KOPT-K1 (cell line): Measurements from ENCODE around the gene LRCOL1.

Experiments
- H3K27ac ChIP-seq: fragments of 200-600 bp; sonication (generic); 2 replicates; pipeline ENCODE4 v1.5.1; 2016; ENCODE audit warnings: antibody characterized with exemption, mild to moderate bottlenecking, low read depth, low read length; ENCODE audit not compliant: poor library complexity, severe bottlenecking
- H3K36me3 ChIP-seq: fragments of 200-600 bp; sonication (generic); 2 replicates; pipeline ENCODE4 v1.5.1; 2017; ENCODE audit warnings: antibody characterized with exemption, mild to moderate bottlenecking, low read length, moderate library complexity; ENCODE audit not compliant: insufficient read depth
- H3K9me3 ChIP-seq: fragments of 200-600 bp; sonication (generic); 2 replicates; pipeline ENCODE4 v1.5.1; 2017; ENCODE audit warnings: antibody characterized with exemption, low read length, mild to moderate bottlenecking; ENCODE audit not compliant: insufficient read depth, poor library complexity, severe bottlenecking

Gene LRCOL1

DNA sequence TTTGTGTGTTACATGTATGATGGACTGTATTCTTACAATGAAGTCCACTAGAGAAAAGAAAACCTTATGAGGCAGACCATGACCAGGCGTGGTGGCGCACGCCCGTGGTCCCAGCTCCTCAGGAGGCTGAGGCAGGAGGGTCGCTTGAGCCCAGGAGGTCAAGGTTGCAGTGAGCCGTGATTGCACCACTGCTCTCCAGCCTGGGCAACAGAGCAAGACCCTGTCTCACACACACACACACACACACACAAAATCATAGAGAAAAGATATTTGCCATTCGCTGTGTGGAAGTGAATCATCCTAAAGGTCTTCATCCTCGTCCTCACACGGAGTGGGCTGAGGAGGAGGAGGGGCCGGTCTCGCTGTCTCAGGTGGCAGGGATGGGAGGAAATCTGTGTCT lies 32.3 kb downstream of the LRCOL1 start:
- Histone ChIP-seq H3K27ac (no peak overlapping the region), H3K9me3 (no peaks in the 10 kb centered on the region), H3K36me3 (peaks cover 90% of the 10 kb centered on the region)

DNA sequence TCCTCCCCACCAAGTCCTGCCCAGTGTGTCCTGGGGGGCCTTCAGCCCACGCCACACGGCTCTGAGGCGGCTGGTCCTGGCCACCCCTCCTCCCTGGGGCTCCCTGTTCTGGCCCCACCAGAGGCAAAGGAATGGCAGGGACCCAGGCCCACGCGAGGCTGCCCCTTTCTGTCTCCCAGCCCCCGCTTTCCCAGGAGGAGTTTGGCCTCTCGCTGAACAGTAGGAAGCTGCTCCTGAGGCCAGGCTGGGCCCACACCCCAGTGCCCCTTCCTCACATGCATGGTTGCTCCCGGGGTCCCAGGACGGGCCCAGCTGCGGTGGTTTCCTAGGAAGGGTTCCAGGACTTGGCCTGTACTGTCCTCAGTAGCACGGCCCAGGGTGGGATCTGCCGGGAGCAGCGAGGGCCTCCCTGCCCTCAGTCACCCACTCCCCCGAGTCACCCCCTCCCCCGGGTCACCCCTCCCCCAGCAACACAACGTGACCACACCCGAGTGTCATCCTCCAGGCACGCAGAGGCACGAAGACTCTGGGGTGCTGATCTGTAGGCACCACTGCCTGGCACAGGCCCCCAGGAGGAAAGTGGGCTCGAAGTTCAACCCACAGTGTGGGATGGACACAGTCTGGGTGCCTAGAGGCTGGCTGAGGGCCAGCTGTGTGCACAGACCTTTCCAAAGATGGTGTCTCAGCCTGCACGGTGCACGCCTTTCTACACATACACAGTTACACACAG lies 33.0 kb downstream of the LRCOL1 start:
- Histone ChIP-seq H3K36me3 (peaks cover 90% of the 10 kb centered on the region), H3K27ac (no peak overlapping the region), H3K9me3 (no peaks in the 10 kb centered on the region)

DNA sequence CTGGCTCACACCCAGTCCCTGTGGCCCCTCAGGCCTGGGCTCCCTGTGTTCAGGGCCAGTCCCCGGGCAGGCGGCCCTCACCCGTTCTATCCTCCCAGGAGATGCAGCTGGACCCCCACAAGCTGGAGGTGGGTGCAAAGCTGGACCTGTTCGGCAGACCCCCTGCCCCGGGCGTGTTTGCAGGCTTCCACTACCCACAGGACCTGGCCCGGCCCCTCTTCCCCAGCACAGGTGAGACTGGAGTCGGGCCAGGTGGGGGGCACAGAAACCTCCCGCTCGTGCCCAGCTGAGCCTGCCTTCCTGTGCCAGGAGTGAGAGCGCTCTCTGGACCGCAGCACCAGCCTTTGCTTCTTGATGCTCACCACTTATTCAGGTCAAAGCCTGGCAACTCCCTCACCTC lies 33.7 kb downstream of the LRCOL1 start:
- peaks cover 90% of the 10 kb centered on the region for H3K36me3 ChIP-seq
- no peak overlapping the region for H3K27ac ChIP-seq
- no peaks in the 10 kb centered on the region for H3K9me3 ChIP-seq

DNA sequence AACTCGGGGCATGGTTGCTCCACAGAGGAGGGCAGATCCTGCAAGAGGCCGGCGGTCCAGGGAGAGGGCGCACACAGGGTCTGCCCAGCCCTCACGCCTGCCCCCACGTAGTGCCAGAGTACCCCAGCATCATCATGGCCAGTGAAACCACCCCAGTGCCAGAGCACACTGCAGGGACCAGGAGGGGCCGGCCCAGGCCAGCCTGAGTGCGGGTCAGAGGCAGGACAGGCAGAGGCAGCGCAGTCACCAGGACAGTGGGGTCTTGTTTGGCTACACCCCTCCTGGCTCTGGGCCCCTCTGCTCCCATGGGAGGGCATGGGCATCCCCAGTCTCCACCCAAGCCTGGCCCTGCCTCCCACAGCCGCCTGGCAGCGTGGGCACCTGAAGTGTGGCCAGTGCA lies 34.7 kb downstream of the LRCOL1 start:
- H3K36me3 ChIP-seq: peaks cover 87% of the 10 kb centered on the region

DNA sequence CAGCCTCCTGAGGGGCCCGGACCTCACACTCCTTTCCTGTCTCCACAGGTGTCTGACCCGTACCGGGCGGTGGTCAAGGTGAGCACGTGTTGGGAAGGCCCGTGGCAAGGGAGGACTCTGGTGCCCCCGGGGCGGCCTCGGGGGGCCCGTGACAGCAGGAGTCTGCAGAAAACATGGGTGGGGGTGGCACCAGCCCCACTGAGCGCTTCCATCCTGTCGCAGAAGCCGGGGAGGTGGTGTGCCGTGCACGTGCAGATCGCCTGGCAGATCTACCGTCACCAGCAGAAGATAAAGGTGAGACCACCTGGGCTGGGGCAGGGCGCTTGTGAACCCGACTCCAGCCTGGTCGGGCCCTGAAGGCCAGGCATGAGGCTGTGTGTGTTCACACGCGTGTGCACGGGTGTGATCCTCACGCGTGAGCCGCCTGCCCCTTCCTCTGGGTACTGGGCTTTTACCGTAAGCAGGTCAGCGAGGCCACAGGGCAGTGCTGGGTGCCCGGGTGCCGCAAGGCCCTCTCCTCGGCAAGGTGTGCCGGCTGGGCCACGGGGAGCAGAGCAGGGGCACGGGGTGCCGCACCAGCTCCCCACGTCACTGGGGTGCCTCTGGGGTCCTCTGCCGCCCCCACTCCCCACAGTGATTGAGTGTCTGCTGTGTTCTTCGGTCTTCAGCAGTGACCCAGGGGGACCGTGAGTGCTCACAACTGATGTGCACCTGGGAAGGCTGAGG lies 35.9 kb downstream of the LRCOL1 start:
- Histone ChIP-seq H3K36me3 (peaks cover 90% of the 10 kb centered on the region), H3K27ac (no peak overlapping the region), H3K9me3 (no peaks in the 10 kb centered on the region)

More for the DNA sequence above, 34.7 kb downstream of the LRCOL1 start:
- no peaks in the 10 kb centered on the region for H3K9me3 ChIP-seq
- H3K27ac ChIP-seq: no peak overlapping the region

DNA sequence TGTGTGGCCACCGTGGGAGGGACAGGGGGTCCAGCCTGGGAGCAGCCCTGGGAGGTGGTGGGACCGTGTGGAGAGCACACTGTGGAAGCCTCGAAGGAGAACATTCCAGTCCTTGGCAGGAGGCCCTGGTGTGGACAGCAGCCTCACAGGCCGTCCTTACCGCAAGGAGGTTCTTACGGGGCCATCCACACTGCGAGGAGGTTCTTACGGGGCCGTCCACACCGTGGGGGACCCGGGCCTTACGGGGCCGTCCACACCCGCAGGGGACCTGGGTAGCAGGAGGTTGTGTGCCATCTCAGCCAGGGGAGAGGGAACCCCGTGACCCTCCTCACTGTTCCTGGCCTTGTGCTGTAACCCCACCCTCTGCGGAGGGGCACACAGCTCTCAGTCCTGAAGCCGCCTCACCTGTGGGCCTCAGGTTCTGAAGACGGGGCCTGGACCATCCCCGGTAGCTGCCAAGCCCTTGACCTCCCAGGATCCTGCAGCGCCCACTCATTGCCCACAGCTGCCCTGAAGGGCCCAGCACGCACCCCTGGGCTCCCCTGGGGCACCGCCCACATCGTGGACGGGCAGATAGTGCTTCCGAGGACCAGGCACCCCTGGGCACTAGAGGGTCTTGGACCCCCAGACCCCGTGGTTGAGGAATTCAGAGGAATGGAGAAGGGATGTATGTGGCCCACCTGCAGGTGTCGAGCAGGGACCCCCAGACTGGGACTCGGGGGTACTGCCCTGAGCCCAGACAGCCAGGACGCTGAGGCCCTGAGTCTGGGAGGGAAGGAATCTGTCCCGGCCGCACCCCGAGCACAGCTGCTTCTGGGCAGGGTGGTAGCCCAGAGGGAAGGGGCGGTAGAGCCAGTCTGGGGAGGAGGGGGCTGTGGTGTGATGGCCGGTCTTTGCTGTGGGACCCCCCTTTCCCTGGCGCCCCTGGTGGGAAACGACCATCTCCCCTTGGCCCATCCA lies 37.3 kb downstream of the LRCOL1 start:
- Histone ChIP-seq H3K27ac (no peak overlapping the region), H3K36me3 (peaks cover 88% of the 10 kb centered on the region), H3K9me3 (no peaks in the 10 kb centered on the region)

DNA sequence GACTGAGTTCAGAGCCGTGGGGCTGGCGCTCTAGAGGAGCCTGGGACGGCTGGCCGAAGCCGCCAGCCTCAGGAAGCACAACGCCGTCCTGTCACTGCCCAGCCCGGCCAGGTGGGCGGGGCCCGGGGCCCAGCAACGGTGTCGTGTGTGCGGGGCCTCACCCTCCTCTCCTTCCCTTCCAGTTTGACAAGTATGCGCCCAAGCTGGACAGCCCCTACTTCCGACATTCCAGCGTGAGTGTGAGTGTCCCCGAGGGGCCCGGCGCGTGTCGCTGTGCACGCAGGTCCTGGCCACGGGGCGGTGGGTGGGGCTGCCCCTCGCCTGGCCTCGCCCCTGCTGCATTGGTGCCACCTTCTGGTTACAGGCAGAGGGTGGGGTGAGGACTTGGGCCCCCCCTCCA lies 38.3 kb downstream of the LRCOL1 start:
- Histone ChIP-seq H3K9me3 (no peaks in the 10 kb centered on the region), H3K36me3 (peaks cover 86% of the 10 kb centered on the region), H3K27ac (no peak overlapping the region)

DNA sequence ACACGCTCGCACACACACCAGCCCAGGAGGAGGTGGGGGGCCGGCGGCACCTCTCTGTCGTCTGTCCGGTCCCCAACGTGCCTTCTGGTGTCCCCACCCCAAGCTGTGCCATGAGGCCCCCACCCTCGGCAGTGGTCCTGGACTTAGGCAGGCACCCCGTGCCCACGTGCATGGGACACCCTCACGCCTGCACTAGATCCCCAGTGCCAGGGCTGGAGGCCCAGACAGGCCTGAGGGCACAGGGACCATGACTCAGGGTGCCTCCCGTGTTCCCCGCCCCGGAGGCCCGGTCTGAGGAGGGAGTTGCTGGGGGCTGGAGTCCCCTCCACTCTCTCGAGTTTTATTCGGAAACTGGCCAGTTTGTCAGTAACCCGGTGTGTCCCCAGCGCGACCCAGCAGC lies 38.8 kb downstream of the LRCOL1 start:
- peaks cover 86% of the 10 kb centered on the region for H3K36me3 ChIP-seq
- H3K27ac ChIP-seq: no peak overlapping the region
- H3K9me3 ChIP-seq: no peaks in the 10 kb centered on the region

DNA sequence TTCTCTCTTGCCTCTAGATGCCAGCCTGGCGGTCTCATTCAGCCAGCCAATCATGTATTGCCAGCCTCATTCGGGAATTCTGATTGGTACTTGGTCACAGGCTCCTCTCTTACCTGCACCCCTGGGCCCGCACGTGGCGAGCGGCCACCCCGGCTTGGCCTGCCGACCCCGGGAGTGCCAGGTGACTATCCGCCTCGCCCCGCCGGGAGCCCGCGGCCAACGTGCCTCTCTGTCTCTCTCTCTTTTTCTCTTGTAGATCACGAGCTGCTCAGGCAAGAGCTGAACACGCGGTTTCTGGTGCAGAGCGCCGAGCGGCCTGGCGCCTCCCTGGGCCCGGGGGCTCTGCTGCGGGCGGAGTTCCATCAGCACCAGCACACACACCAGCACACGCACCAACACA lies 39.3 kb downstream of the LRCOL1 start:
- Histone ChIP-seq H3K9me3 (no peaks in the 10 kb centered on the region), H3K27ac (no peak overlapping the region), H3K36me3 (peaks cover 87% of the 10 kb centered on the region)

DNA sequence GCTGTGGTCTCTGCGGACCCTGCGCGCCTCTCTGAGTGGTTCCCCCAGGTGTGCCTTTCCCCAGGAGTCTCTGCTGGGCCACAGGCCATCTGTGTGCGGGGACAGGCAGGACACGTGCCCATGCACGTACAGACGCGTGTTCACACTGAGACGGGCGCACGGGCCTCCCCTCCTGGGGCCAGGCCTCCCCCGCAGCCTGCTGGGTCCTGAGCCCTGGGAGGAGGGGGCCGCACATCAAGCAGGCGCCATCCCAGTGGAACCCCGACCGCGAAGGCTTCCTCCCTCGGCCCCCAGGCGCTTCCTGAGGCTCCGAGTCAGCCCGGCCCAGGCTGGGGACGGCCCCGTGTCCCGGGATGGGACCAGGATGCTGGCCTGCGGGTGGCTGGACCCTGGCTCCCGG lies 39.7 kb downstream of the LRCOL1 start:
- Histone ChIP-seq H3K27ac (no peak overlapping the region), H3K9me3 (no peaks in the 10 kb centered on the region), H3K36me3 (peaks cover 87% of the 10 kb centered on the region)

DNA sequence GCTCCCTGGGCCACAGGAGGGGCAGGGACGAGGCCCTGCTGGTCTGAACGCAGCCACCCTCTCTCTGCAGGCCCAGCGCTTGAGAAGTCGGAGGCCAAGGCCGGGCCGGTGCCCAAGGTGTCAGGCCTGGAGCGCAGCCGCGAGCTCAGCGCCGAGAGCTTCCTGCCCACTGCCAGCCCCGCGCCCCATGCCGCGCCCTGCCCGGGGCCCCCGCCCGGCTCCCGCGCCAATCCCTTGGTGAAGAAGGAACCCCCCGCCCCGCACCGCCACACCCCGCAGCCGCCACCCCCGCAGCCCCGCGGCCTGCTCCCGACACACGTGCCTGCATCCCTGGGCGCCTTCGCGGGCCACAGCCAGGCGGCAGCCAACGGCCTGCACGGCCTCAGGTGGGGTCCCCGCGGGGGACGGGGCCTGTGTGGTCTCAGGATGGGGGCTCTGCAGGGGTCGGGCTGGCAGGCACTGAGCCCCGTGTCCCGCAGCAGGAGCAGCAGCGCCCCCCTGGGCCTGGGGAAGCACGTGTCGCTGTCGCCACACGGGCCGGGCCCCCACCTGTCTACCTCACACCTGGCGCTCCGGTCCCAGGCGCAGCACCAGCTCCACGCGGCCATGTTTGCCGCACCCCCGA lies 40.4 kb downstream of the LRCOL1 start:
- peaks cover 88% of the 10 kb centered on the region for H3K36me3 ChIP-seq

DNA sequence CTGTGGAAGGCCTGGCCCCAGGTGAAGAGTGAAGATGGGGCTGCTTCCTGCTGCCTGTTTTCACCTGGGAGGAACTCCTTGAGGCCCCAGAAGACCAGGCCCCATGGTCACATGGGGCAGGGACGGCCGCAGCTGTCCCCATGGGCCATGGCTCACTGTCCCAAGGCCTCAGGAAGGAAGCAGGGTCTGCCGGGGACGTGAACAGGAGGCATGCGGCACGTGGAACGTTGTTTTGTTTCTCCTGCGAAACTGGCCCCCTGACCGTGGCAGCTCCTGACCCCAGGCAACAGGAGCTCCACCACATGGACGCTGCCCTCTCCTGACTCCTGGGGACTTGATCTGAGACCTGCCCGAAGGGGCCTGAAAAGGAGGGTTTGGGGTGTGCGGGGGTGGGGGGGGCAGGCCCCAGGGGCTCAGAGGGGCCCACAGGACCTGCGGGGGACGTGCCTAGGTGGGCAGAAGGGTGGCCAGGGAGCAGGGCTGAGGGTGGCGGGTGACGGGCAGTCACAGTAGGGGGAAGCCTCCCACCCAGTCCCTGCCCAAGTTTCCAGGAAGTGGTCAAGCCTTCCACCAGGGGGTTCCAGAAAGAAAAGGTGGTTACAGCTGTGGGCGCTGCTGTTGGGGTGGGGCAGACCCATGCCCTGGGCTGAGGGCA lies 41.4 kb downstream of the LRCOL1 start:
- no peaks in the 10 kb centered on the region for H3K9me3 ChIP-seq
- no peak overlapping the region for H3K27ac ChIP-seq
- H3K36me3 ChIP-seq: peaks cover 80% of the 10 kb centered on the region

More for the DNA sequence above, 40.4 kb downstream of the LRCOL1 start:
- Histone ChIP-seq H3K9me3 (no peaks in the 10 kb centered on the region), H3K27ac (no peak overlapping the region)

DNA sequence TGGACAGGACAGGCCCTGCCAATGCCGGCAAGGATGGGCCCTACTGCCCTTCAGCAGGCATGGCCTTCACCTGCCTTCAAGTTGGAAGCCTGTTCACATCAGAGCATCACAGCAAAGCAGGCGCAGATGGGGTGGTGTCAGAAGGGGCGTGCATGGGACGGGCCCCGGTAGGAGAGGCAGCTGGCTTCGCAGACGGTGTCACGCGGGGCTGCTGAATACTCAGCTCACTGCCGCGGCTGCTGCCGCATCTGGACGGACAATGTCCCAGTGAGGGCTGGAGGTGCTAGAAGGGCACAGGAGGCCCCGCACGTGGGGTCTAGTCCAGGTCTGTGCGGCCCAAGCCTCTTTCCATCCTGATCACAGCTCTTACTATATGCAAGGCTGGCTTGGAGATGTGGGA lies 42.1 kb downstream of the LRCOL1 start:
- H3K36me3 ChIP-seq: peaks cover 77% of the 10 kb centered on the region
- H3K27ac ChIP-seq: no peak overlapping the region
- no peaks in the 10 kb centered on the region for H3K9me3 ChIP-seq

DNA sequence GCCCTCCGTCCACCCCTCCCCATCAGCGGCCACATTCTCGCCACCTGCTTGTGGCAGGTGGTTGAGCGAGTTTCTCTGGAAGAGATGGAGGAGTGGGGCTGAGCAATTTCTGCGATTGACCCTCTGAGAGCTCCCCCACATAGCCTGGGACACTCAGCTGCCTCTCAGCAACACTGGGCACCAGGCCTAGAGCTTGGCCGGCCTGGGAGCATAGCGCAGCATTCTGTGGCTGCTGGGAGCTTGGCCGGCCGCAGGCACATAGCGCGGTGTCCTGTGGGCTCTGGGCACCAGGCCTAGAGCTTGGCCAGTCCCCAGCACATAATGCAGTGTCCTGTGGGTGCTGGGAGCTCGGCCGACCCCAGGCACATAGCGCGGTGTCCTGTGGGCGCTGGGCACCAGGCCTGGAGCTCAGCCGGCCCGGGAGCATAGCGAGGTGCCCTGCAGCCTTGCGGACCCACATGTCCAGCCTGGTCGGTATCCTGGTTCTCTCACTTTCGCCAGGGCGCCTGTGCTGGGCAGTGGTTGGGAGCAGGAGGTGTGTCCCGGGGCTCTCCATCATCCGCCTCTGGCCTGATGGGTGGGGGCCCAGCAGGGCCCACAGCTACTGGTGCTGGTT lies 43.8 kb downstream of the LRCOL1 start:
- Histone ChIP-seq H3K36me3 (peaks cover 66% of the 10 kb centered on the region), H3K27ac (no peak overlapping the region), H3K9me3 (no peaks in the 10 kb centered on the region)
